Right renal cortex interstitium (tissue), 3 donors: ENCODE results near the gene SHISAL2A. TPM values are rescaled to one million over a fixed set of nuclear protein-coding genes. Genes with fewer than 3 reads are reported as not detected.

Experiments used
- DNase-seq, 3 donors: peaks; one replicate each; pipeline ENCODE4 v3.0.0-alpha.2; 2013; ENCODE audit warnings: low read depth in 3 of 3, low spot score in 2 of 3
- polyA plus RNA-seq, 3 donors: library from polyadenylated mRNA; unstranded; fragments of 120-200 nt; gene quantifications; one replicate each; pipeline ENCODE4 v1.2.1, GENCODE V29; 2013; ENCODE audit not compliant: insufficient read length in 3 of 3

SHISAL2A gene
- polyA plus RNA-seq, 3 donors: 1.1 to 1.9 (median 1.6) TPM

GRCh38 chr1:52615489-52616042 lies 17.4 kb upstream of the SHISAL2A start:
- DNase-seq: no peak

GRCh38 chr1:52621950-52622349 lies 11.0 kb upstream of the SHISAL2A start:
- no peak for DNase-seq

DNA sequence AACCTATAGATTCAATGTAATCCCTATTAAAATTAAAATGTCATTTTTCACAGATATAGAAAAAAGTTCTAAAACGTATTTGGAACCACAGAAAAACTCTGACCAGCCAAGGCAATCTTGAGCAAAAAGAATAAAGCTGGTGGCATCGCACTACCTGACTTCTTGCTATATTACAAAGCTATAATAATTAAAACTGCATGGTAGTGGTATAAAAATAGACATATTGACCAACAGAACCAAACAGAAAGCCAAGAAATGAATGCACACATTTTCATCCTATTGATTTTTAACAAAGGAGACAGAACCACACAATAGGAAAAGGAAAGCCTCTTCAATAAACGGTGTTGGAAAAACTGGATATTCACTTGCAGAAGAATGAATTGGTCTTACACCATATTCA lies 9.2 kb upstream of the SHISAL2A start:
- DNase-seq: no peak

GRCh38 chr1:52627028-52627427 lies 5.9 kb upstream of the SHISAL2A start:
- no peak for DNase-seq

DNA sequence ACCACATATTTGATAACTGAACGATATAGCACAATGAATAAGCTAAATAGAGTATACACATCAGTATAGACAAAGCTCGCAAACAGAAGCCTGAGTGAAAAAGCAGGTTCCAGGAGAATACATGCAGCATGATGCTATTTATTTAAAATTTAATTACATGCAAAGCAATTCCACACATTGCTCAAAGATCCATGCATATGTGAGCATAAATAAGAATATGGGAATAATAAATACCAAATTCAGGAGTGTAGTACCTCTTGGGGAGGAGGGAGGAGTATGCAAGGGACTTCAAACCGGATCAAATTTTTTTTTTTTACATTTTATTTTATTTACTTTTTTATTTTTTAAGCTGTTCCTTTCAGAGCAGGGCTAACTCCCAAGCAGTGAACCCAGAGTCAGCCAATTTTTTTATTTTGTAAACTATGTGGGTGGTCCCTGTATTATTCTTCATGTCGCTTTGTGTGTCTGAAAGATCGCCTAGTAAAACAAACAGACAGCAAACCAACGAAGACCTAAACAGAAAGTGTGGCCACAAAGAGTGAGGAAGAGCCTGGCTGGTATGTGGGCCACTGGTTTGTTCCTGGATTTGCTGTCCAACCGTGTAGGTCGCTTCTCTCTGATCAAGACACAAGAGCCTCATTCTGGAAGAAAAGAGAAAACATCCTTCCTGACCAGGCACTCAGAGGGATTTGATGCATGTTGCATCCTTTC lies 4.2 kb upstream of the SHISAL2A start:
- DNase-seq: no peak

- DNase-seq: peak in 1 of 3 donors; percentile 61
Measured at GRCh38 chr1:52629325-52629643, 3.7 kb upstream of the SHISAL2A start.

DNA sequence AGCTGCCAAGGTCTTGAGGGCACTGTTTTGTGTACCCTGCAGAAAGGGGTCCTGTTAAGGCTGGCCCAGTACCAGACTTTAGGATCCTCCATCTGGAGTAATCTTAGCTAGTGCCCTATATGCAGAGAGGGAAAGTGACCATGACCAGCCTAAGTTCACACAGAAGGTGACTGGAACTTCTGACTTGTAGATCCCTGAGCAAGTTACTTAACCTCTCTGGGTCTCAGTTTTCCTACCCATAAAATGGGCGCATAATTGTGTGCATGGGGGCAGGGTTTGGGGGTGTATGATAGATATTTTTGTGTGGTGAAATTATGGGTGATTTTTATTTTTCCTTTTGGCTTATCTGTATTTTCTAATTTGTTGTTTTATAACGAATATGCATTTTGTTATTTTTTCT lies 3.3 kb upstream of the SHISAL2A start:
- DNase-seq: no peak

GRCh38 chr1:52631759-52632331 lies 1.1 kb upstream of the SHISAL2A start:
- no peak for DNase-seq

DNA sequence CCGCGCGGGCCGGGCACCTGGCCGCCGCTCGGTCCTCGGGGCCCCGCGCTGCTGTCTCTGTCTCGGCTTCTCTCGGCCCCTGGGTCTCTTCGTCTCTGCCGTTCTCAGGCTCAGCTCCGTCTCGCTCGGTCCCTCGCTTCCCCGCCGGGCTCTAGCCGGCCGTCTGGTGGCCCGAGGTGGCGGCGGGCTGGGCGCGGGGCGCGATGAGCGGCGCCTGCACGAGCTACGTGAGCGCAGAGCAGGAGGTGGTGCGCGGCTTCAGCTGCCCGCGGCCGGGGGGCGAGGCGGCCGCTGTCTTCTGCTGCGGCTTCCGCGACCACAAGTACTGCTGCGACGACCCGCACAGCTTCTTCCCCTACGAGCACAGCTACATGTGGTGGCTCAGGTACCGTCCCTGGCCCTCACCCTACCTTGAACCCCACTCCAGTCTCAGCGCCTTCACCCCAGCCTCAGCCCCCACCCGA lies 355 bp downstream of the SHISAL2A start:
- DNase-seq: no peak

DNA sequence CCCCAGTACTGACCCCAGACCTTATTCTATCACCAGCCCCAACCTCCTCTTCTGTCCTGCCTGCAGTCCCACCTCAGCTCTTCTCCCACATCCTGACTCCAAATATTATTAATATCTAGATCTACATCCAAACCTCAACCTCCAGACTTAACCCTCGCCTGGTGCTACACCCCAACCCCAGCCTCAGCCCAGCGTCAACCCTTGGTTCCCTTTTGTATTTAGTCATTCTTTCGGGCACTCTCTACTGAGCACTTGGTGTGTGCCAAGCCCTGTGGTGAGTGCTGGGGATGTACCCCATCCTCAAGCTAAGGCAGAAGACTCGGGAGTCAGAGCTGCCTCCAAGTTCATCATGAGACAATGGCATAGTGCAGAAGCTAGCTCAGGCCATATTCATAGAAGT lies 1.1 kb downstream of the SHISAL2A start:
- DNase-seq: no peak

DNA sequence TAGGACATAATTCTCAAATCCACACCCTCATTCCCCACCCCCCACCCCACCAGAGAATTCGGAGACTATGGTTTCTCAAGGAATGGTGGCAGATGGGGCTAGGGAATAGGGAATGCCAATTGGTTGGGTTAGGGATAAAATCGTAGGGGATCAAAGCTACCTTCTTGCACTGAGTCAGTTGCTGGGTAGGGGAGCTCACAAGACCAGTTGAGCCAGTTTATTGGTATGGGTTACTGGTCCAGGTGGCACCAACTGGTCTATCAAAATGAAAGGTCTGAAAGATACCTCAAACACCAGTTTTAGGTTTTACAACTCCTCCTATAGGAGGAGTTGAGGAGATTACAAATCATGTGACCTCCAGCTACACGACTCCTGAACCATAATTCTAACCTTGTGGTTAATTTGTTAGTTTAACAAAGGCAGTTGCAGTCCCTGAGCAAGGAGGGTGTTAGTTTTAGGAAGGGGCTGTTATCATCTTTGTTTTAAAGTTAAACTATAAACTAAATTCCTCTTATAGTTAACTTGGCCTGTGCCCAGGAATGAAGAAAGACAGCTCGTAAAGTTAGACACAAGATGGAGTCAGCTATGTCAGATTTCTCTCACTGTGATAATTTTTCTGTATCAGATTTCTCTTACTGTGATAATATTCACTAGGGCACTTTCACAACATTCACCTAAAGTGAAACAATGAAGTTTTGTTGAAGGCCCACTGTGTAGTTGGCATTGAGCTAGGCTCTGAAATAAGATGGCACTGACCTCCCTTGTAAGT lies 2.5 kb downstream of the SHISAL2A start:
- DNase-seq: no peak

GRCh38 chr1:52636721-52637695 lies 4.0 kb downstream of the SHISAL2A start:
- no peak for DNase-seq

DNA sequence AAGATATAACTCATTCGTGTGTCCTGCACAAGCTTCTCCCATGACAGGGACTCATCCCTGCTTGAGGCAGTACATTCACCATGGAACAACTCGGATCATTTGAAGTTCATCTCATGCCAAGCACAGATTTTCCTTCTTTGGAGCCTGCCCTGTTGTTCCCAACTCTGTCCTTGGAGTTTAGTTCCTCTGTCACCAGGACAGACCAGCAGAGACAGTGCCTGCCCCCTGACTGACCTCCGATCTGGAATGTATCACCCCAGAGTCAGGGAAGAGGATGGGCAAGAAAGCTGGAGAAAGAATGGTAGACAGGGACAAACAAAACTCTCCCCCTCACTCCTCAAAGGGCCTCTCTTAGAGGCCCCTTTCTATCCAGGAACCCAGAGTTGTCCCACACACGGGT lies 5.0 kb downstream of the SHISAL2A start:
- no peak for DNase-seq

DNA sequence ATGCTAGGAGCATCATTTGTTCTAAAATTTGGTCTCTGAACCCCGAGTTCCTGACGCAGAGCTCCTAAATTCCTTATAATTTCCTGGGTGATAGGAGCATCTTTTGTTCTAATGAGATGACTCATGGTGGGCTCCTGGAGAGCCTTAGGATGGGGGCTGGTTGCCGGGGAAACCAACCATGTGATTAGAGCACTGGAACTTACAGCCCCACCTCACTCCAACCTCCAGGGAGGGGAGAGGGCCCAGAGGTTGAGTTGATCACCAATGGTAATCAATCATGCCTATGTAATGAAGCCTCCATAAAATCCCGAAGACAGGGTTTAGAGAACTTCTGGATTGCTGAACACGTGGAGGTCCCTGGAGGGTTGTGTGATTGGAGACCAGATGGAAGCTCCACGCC lies 7.7 kb downstream of the SHISAL2A start:
- DNase-seq: no peak

DNA sequence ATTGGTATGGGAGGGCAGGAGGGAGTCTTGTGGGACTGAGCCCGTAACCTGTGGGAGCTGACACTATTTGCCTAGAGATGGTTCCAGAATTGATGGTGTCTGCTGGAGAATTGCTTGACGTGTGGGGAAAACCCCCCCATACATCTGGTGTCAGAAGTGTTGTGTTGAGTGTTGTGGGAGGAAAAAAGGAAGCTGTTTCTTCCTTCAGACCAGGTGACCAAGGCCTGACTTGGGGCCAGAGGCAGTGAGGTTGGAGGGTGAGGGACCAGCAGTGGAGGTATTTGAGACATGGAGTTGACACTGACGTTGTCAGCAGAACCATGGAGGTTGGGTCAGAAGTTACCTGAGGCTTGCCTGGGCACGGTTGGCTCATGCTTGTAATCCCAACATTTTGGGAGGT lies 8.3 kb downstream of the SHISAL2A start:
- no peak for DNase-seq

DNA sequence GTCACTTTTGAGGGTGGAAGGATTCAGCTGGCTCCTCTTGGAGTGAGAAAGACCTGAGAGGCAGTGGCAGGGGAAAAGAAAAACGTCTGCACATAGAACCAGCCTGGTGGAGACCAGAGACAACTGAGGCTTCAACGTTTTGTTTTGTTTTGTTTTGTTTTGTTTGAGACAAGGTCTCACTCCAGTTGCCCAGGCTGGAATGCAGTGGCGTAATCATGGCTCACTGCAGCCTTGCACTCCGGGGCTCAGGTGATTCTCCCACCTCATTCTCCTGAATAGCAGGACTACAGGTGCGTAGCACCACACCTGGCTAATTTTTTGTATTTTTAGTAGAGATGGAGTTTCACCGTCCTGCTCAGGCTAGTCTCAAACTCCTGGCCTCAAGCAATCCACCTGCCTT lies 12.3 kb downstream of the SHISAL2A start:
- no peak for DNase-seq

- no peak for DNase-seq
Measured at GRCh38 chr1:52651904-52652303, 18.9 kb downstream of the SHISAL2A start.

DNA sequence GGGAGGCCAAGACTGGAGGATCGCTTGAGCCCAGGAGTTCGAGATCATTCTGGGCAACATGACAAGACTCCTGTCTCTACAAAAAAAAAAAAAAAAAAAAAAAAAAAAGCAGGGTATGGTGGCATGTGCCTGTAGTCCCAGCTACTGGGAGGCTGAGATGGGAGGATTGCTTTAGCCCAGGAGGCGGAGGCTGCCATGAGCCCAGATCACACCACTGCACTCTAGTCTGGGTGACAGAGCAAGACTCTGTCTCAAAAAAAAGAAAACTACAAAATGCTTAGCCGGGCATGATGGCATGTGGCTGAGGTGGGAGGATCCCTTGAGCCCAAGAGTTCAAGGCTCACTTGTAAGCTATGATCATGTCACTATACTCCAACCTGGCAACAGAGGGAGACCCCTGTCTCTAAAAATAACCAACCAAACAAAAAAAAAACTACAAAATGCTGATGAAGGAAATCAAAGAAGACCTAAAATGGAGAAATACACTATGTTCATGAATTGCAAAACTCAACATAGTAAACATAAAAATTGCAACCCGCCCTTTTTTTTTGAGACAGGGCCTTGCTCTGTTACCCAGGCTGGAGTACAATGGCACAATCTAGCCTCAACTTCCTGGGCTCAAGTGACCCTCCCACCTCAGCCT lies 20.4 kb downstream of the SHISAL2A start:
- DNase-seq: no peak

DNA sequence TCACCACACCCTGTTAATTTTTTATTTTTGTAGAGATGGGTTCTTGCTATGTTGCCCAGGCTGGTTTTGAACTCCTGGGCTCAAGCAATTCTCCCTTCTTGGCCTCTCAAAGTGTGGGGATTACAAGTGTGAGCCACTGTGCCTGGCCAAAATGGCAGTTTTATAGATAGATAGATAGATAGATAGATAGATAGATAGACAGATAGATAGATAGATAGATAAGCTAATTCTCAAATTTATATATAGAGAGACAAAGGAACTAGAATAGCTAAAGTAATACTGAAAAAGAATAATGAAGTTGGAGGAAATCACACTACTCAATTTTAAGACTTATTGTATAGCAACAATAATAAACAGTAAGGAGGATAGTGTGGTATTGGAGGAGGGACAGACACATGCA lies 21.1 kb downstream of the SHISAL2A start:
- no peak for DNase-seq

- no peak for DNase-seq
Measured at GRCh38 chr1:52657702-52658101, 24.7 kb downstream of the SHISAL2A start.
